Neuronal stem cell (in vitro differentiated cells): ENCODE data around the gene HPS6.
A peak's percentile ranks its signal among the peaks of the same experiment; 100 is the strongest.

ENCODE experiments used
- DNase-seq: peaks from one replicate; pipeline ENCODE4 v3.0.0-alpha.2; 2013; ENCODE audit warnings: low spot score
- H2AFZ ChIP-seq: one replicate; pipeline ENCODE4 v1.6.1; 2013; ENCODE audit warnings: mild to moderate bottlenecking, low read length, inconsistent platforms
- H2AK5ac ChIP-seq: 2 replicates; pipeline ENCODE4 v1.6.1; 2013; ENCODE audit warnings: low read depth, mild to moderate bottlenecking, inconsistent platforms, low read length, moderate library complexity, mixed read lengths
- H2BK120ac ChIP-seq: 2 replicates; pipeline ENCODE4 v1.6.1; 2013; ENCODE audit warnings: low read depth, mild to moderate bottlenecking, inconsistent platforms, low read length, moderate library complexity, mixed read lengths
- H2BK12ac ChIP-seq: one replicate; pipeline ENCODE4 v1.6.1; 2013; ENCODE audit warnings: low read length, inconsistent platforms
- H2BK15ac ChIP-seq: 2 replicates; pipeline ENCODE4 v1.6.1; 2013; ENCODE audit warnings: mild to moderate bottlenecking, low read length, inconsistent platforms, mixed read lengths
- H2BK5ac ChIP-seq: one replicate; pipeline ENCODE4 v1.6.1; 2013; ENCODE audit warnings: inconsistent platforms, mild to moderate bottlenecking, low read length, moderate library complexity
- H3K14ac ChIP-seq: one replicate; pipeline ENCODE4 v1.6.1; 2013; ENCODE audit warnings: low read length, inconsistent platforms
- H3K18ac ChIP-seq: 2 replicates; pipeline ENCODE4 v1.6.1; 2013; ENCODE audit warnings: low read length, inconsistent platforms
- H3K23ac ChIP-seq: 2 replicates; pipeline ENCODE4 v1.6.1; 2013; ENCODE audit warnings: low read depth, mild to moderate bottlenecking, mixed read lengths, low read length, inconsistent platforms; ENCODE audit not compliant: poor library complexity
- H3K27ac ChIP-seq: replicated peaks from 3 replicates; pipeline ENCODE4 v1.5.1; 2013; ENCODE audit warnings: low read length, inconsistent platforms
- H3K27me3 ChIP-seq, 3 experiments: 2 replicates each; pipeline ENCODE4 v1.6.1; 2013; ENCODE audit warnings: low read length in 3 of 3, mild to moderate bottlenecking in 2 of 3, inconsistent platforms in 1 of 3, low read depth in 1 of 3, mixed read lengths in 1 of 3, moderate library complexity in 1 of 3; ENCODE audit not compliant: control insufficient read depth in 3 of 3, insufficient read depth in 3 of 3
- H3K36me3 ChIP-seq, 2 donors: replicated peaks in 1 of 2; 2 replicates each; pipeline ENCODE4 v1.6.1; 2013; ENCODE audit warnings: low read length in 2 of 2; ENCODE audit not compliant: control insufficient read depth in 2 of 2, insufficient read depth in 2 of 2
- H3K4ac ChIP-seq: 2 replicates; pipeline ENCODE4 v1.6.1; 2013; ENCODE audit warnings: inconsistent platforms, mild to moderate bottlenecking, low read length, moderate library complexity
- H3K4me1 ChIP-seq, 2 donors: 1 replicate in 1 of 2; 2 replicates in 1 of 2; pipeline ENCODE4 v1.6.1; 2013; ENCODE audit warnings: low read length in 2 of 2, low read depth in 1 of 2; ENCODE audit not compliant: control insufficient read depth in 2 of 2, insufficient read depth in 1 of 2
- H3K4me2 ChIP-seq: one replicate; pipeline ENCODE4 v1.6.1; 2013; ENCODE audit warnings: mild to moderate bottlenecking, low read length, inconsistent platforms; ENCODE audit not compliant: insufficient read depth, poor library complexity, severe bottlenecking
- H3K4me3 ChIP-seq, 2 donors: 2 replicates each; pipeline ENCODE4 v1.5.1; 2013; ENCODE audit warnings: low read length in 2 of 2, mild to moderate bottlenecking in 2 of 2, inconsistent platforms in 1 of 2, moderate library complexity in 1 of 2
- H3K79me1 ChIP-seq: one replicate; pipeline ENCODE4 v1.6.1; 2013; ENCODE audit warnings: low read depth, mild to moderate bottlenecking, inconsistent platforms, low read length, moderate library complexity
- H3K9ac ChIP-seq: one replicate; pipeline ENCODE4 v1.6.1; 2013; ENCODE audit warnings: mild to moderate bottlenecking, low read depth, low read length, inconsistent platforms; ENCODE audit not compliant: poor library complexity
- H3K9me3 ChIP-seq, 2 donors: replicated peaks in 1 of 2; 2 replicates each; pipeline versions ENCODE3 to v1.6.1; 2013; ENCODE audit warnings: low read length in 2 of 2, mild to moderate bottlenecking in 2 of 2, inconsistent platforms in 1 of 2, low read depth in 1 of 2, mixed read lengths in 1 of 2, moderate library complexity in 1 of 2; ENCODE audit not compliant: control insufficient read depth in 2 of 2, insufficient read depth in 1 of 2
- H4K8ac ChIP-seq: one replicate; pipeline ENCODE4 v1.6.1; 2013; ENCODE audit warnings: low read depth, mild to moderate bottlenecking, inconsistent platforms, low read length, moderate library complexity
- H4K91ac ChIP-seq: one replicate; pipeline ENCODE4 v1.6.1; 2013; ENCODE audit warnings: low read length, low read depth, mild to moderate bottlenecking, inconsistent platforms; ENCODE audit not compliant: poor library complexity
- WGBS, 2 donors: extraction: QIAGEN DNeasy Blood & Tissue Kit; methylation state at CpG; one replicate each; pipeline ENCODE4 v1.1.7; 2013; ENCODE audit warnings: missing lambda C conversion rate in 2 of 2, mixed read lengths in 1 of 2; ENCODE audit not compliant: insufficient read length in 2 of 2, insufficient replicate concordance in 1 of 2; ENCODE audit errors: extremely low coverage in 2 of 2; 5-methylcytosine and 5-hydroxymethylcytosine counted together

Gene HPS6

GRCh38 chr10:102111276-102111675 lies 46.1 kb downstream of the HPS6 start:
- Histone ChIP-seq H2AFZ (no peak overlapping the region), H2BK15ac (no peak overlapping the region), H2BK5ac (no peak overlapping the region), H3K79me1 (peaks cover 17% of the 10 kb centered on the region), H3K4me1 (peaks cover 21 to 23% of the 10 kb centered on the region in 2 donors), H2BK12ac (no peak overlapping the region), H3K36me3 (peaks cover 48 to 74% of the 10 kb centered on the region in 2 donors), H2BK120ac (no peak overlapping the region), H3K14ac (no peak overlapping the region), H3K27me3 (no peaks in the 10 kb centered on the region), H3K4me3 (no peak overlapping the region), H3K27ac (no peak overlapping the region), H2AK5ac (no peak overlapping the region), H3K23ac (no peak overlapping the region), H3K4me2 (no peak overlapping the region), H4K91ac (no peak overlapping the region), H3K18ac (no peak overlapping the region), H3K4ac (no peak overlapping the region), H3K9me3 (peaks cover 0 to 2% of the 10 kb centered on the region in 2 donors), H3K9ac (no peak overlapping the region), H4K8ac (no peak overlapping the region)
- WGBS, 2 donors = no CpG with 5 or more reads among the region's 12 CpGs
- no peak for DNase-seq

- Histone ChIP-seq H3K14ac (no peak overlapping the region), H2BK120ac (no peak overlapping the region), H3K27me3 (no peaks in the 10 kb centered on the region), H4K8ac (no peak overlapping the region), H2BK15ac (no peak overlapping the region), H2BK5ac (peak overlapping the region; percentile 96), H3K23ac (no peak overlapping the region), H4K91ac (no peak overlapping the region), H2AK5ac (no peak overlapping the region), H3K4me3 (peak overlapping the region in 1 of 2 donors; percentile 89), H3K27ac (no peak overlapping the region), H2AFZ (no peak overlapping the region), H3K4me1 (peaks cover 31 to 32% of the 10 kb centered on the region in 2 donors), H3K36me3 (peaks cover 42 to 64% of the 10 kb centered on the region in 2 donors), H3K9ac (no peak overlapping the region), H3K79me1 (peaks cover 17% of the 10 kb centered on the region), H3K18ac (no peak overlapping the region), H3K9me3 (peaks cover 0 to 2% of the 10 kb centered on the region in 2 donors), H2BK12ac (no peak overlapping the region), H3K4ac (no peak overlapping the region), H3K4me2 (peak overlapping the region; percentile 35)
- DNase-seq = no peak
- no CpG with 5 or more reads among the region's 3 CpGs for WGBS, 2 donors
Observed at GRCh38 chr10:102112210-102112817, 47.2 kb downstream of the HPS6 start.

- DNase-seq = no peak
- Histone ChIP-seq H3K4me1 (peaks cover 41% of the 10 kb centered on the region in 2 donors), H3K36me3 (peaks cover 36 to 53% of the 10 kb centered on the region in 2 donors)
Observed at GRCh38 chr10:102113261-102113955, 48.3 kb downstream of the HPS6 start.

More at GRCh38 chr10:102113261-102113955, 48.3 kb downstream of the HPS6 start:
- peak overlapping the region; percentile 65 for H3K9ac ChIP-seq
- peaks cover 20% of the 10 kb centered on the region for H3K79me1 ChIP-seq
- peaks cover 0 to 2% of the 10 kb centered on the region in 2 donors for H3K9me3 ChIP-seq
- no CpG with 5 or more reads among the region's 7 CpGs for WGBS, 2 donors
- peak overlapping the region; percentile 89 to 94 for H3K4me3 ChIP-seq
- H4K8ac ChIP-seq = no peak overlapping the region
- H2BK12ac ChIP-seq = no peak overlapping the region
- no peak overlapping the region for H2AFZ ChIP-seq
- H2AK5ac ChIP-seq = peak overlapping the region; percentile 73
- H3K27me3 ChIP-seq = no peaks in the 10 kb centered on the region
- H2BK5ac ChIP-seq = peak overlapping the region; percentile 96
- H2BK15ac ChIP-seq = no peak overlapping the region
- H3K23ac ChIP-seq = peak overlapping the region; percentile 46
- H3K4me2 ChIP-seq = peak overlapping the region; percentile 89
- H3K18ac ChIP-seq = peak overlapping the region; percentile 68
- no peak overlapping the region for H3K4ac ChIP-seq
- H4K91ac ChIP-seq = no peak overlapping the region
- H3K27ac ChIP-seq = peak overlapping the region; percentile 78
- H2BK120ac ChIP-seq = no peak overlapping the region
- no peak overlapping the region for H3K14ac ChIP-seq
